NCI-H1417 (cell line): ENCODE data around the gene TANGO2.

ENCODE experiments used
- DNase-seq, 3 experiments: peaks; one replicate each; lab custom pipeline; 2025; lab: John Stamatoyannopoulos, UW

TANGO2 gene

GRCh38 chr22:19983741-19984140 lies 37.2 kb upstream of the TANGO2 start:
- no peak for DNase-seq

GRCh38 chr22:19984201-19984753 lies 36.6 kb upstream of the TANGO2 start:
- DNase-seq = peak in 2 of 3 experiments; percentile 45 to 61

- DNase-seq = no peak
Measured at GRCh38 chr22:19984851-19985811, 35.8 kb upstream of the TANGO2 start.

GRCh38 chr22:19986011-19986409 lies 34.9 kb upstream of the TANGO2 start:
- no peak for DNase-seq

GRCh38 chr22:19986410-19987341 lies 34.2 kb upstream of the TANGO2 start:
- DNase-seq = peak; percentile 50 to 77 (median 73)

- peak in 1 of 3 experiments; percentile 31 for DNase-seq
Measured at GRCh38 chr22:19987394-19988306, 33.3 kb upstream of the TANGO2 start.

- no peak for DNase-seq
Measured at GRCh38 chr22:19988331-19988808, 32.5 kb upstream of the TANGO2 start.

GRCh38 chr22:19988965-19989724 lies 31.8 kb upstream of the TANGO2 start:
- no peak for DNase-seq

GRCh38 chr22:19989725-19990067 lies 31.2 kb upstream of the TANGO2 start:
- no peak for DNase-seq

- DNase-seq = no peak
Measured at GRCh38 chr22:19990188-19990587, 30.7 kb upstream of the TANGO2 start.

- no peak for DNase-seq
Measured at GRCh38 chr22:19990609-19991394, 30.1 kb upstream of the TANGO2 start.

GRCh38 chr22:19991395-19991644 lies 29.6 kb upstream of the TANGO2 start:
- no peak for DNase-seq

- no peak for DNase-seq
Measured at GRCh38 chr22:19991645-19992451, 29.1 kb upstream of the TANGO2 start.

GRCh38 chr22:19992481-19992911 lies 28.4 kb upstream of the TANGO2 start:
- no peak for DNase-seq

GRCh38 chr22:19992921-19993355 lies 28.0 kb upstream of the TANGO2 start:
- no peak for DNase-seq

GRCh38 chr22:19993926-19994325 lies 27.0 kb upstream of the TANGO2 start:
- no peak for DNase-seq

GRCh38 chr22:19994851-19995610 lies 25.9 kb upstream of the TANGO2 start:
- DNase-seq = no peak
